Measurements from ENCODE around the gene PIK3IP1. TPM values are rescaled to one million over a fixed set of nuclear protein-coding genes. Genes with fewer than 3 reads are reported as not detected.
"Not testable (repeated sequence)": the region's sequence is repeated elsewhere in the genome, so short reads cannot be mapped to it uniquely, and the experiment has no call there.

The PIK3IP1 gene
- total RNA-seq, 3 donors from 2014 or later, result 17.1 to 24.7 (median 22.8) TPM

DNA sequence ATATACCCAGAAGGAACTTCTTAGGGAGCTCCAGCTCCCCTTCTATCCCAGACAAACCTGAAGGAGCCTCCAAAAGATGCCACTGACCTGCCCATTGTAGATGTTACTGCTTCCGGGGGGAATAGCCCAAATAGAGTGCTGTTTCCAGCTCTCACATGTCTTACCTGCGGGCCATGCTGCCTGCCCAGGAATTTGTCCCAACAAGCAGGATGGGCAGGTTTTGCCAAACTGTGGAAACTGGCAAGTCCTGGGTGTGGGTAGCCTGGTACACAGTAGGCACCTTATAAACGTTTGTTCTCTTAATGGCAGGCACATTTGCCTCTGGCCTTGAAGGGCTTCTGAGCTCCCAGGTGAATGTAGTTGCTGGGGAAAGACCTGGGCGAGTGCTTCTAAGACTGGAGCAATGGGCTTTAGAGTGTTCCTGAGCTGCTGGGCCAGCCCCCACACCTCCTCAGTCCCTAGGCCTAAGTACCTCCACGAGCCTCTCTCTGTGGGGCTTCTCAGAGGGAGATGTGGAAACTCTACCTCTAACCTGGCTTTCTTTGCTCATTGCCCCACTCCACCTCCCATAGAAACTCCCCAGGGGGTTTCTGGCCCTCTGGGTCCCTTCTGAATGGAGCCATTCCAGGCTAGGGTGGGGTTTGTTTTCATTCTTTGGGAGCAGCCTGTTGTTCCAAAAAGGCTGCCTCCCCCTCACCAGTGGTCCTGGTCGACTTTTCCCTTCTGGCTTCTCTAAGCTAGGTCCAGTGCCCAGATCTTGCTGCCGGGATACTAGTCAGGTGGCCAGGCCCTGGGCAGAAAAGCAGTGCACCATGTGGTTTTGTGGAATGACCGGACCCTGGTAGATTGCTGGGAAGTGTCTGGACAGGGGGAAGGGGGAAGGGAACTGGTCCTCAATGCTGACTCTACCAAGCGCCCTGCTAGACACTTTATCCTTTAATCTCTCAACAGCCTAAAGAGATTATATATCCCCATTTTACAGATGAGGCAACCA lies 43.0 kb downstream of the PIK3IP1 start:
- Histone ChIP-seq H3K4me1 (ENCODE audit: low read depth) (peaks cover 51% of the 10 kb centered on the region), H3K4me3 (no peak overlapping the region), H3K36me3 (ENCODE audit: low read depth) (no peaks in the 10 kb centered on the region), H3K9me3 (no peaks in the 10 kb centered on the region)
- TF ChIP-seq, protein P1, sequence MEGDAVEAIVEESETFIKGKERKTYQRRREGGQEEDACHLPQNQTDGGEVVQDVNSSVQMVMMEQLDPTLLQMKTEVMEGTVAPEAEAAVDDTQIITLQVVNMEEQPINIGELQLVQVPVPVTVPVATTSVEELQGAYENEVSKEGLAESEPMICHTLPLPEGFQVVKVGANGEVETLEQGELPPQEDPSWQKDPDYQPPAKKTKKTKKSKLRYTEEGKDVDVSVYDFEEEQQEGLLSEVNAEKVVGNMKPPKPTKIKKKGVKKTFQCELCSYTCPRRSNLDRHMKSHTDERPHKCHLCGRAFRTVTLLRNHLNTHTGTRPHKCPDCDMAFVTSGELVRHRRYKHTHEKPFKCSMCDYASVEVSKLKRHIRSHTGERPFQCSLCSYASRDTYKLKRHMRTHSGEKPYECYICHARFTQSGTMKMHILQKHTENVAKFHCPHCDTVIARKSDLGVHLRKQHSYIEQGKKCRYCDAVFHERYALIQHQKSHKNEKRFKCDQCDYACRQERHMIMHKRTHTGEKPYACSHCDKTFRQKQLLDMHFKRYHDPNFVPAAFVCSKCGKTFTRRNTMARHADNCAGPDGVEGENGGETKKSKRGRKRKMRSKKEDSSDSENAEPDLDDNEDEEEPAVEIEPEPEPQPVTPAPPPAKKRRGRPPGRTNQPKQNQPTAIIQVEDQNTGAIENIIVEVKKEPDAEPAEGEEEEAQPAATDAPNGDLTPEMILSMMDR (IDR thresholded peaks at IDR 0.05), result no peak
- ATAC-seq (no peak), DNase-seq (no peak)
- intact Hi-C loops (cut with DNase I, micrococcal nuclease), result no loop called here

DNA sequence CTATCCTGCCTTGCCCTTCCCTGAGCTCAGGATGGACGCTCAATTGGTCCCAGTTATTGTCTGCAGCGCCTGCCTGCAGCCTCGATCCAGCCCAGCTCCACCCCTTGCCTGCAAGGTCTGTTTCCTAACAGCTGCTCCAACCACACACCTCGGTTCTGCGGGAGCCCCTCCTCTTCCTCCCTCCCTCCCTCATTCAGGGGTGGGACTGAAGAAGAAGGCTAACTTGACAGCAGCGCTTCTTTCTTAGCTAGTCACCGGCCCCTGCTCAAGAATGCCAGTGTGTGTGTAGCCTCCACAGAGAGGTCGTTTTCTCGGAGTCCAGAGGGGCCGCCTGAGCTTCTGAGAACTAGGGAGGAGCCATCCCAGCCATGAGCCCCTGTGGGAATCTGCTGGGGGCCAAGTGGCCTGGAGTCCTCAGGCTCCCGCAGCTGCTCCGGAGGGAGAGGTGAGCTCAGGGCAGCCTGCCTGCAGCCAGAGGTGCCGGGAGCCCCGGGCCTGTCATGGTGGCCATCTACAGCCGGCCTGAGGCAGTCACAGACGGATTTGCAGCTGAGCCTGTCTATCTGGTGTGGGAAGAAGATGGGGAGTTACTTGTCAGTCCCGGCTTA lies 44.0 kb downstream of the PIK3IP1 start:
- H3K4me3 ChIP-seq, result no peak overlapping the region
- TF ChIP-seq, protein P1 (IDR thresholded peaks at IDR 0.05), result no peak
- no peaks in the 10 kb centered on the region for H3K36me3 ChIP-seq (ENCODE audit: low read depth)
- no peaks in the 10 kb centered on the region for H3K9me3 ChIP-seq
- intact Hi-C loops (cut with DNase I, micrococcal nuclease), result no loop called here
- peaks cover 41% of the 10 kb centered on the region for H3K4me1 ChIP-seq (ENCODE audit: low read depth)
- DNase-seq (peak; percentile 60 to 64 (median 60)), ATAC-seq (peak; percentile 81)

- H3K4me1 ChIP-seq (ENCODE audit: low read depth), result peaks cover 37% of the 10 kb centered on the region
- H3K4me3 ChIP-seq, result no peak overlapping the region
- TF ChIP-seq, protein P1 (IDR thresholded peaks at IDR 0.05), result no peak
- ATAC-seq (peak; percentile 78), DNase-seq (no peak)
- H3K36me3 ChIP-seq (ENCODE audit: low read depth), result no peaks in the 10 kb centered on the region
- intact Hi-C loops (cut with DNase I, micrococcal nuclease), result no loop called here
- no peaks in the 10 kb centered on the region for H3K9me3 ChIP-seq
Measured at GRCh38 chr22:31247726-31248125, 44.6 kb downstream of the PIK3IP1 start.

GRCh38 chr22:31246687-31247086 lies 45.6 kb downstream of the PIK3IP1 start:
- no peak for DNase-seq
- intact Hi-C loops (cut with DNase I, micrococcal nuclease), result no loop called here
- no peak overlapping the region for H3K4me3 ChIP-seq
- TF ChIP-seq, protein P1 (IDR thresholded peaks at IDR 0.05), result no peak
- no peak for ATAC-seq
- H3K9me3 ChIP-seq, result no peaks in the 10 kb centered on the region
- H3K36me3 ChIP-seq (ENCODE audit: low read depth), result no peaks in the 10 kb centered on the region
- peaks cover 37% of the 10 kb centered on the region for H3K4me1 ChIP-seq (ENCODE audit: low read depth)

GRCh38 chr22:31245998-31246397 lies 46.3 kb downstream of the PIK3IP1 start:
- H3K4me1 ChIP-seq (ENCODE audit: low read depth), result peaks cover 37% of the 10 kb centered on the region
- intact Hi-C loops (cut with DNase I, micrococcal nuclease); H3K4me3 ChIP-seq; ATAC-seq; H3K36me3 ChIP-seq (ENCODE audit: low read depth); H3K9me3 ChIP-seq; DNase-seq: not testable (repeated sequence)

- TF ChIP-seq, protein P1 (IDR thresholded peaks at IDR 0.05), result no peak
- DNase-seq (no peak), ATAC-seq (no peak)
Measured at GRCh38 chr22:31244943-31245451, 47.3 kb downstream of the PIK3IP1 start.

More at GRCh38 chr22:31244943-31245451, 47.3 kb downstream of the PIK3IP1 start:
- Histone ChIP-seq H3K36me3 (ENCODE audit: low read depth) (no peaks in the 10 kb centered on the region), H3K4me3 (no peak overlapping the region), H3K4me1 (ENCODE audit: low read depth) (peaks cover 32% of the 10 kb centered on the region), H3K9me3 (no peaks in the 10 kb centered on the region)
- intact Hi-C loops (cut with DNase I, micrococcal nuclease), result no loop called here

Measured in mucosa of descending colon (tissue), 3 donors.